Neuron (in vitro differentiated cells): Measurements from ENCODE around the gene CROCC2.

Experiments used
- H2AFZ ChIP-seq: one replicate; pipeline ENCODE4 v1.6.1; 2013; ENCODE audit warnings: low read depth, mild to moderate bottlenecking, inconsistent platforms, low read length, moderate library complexity
- H3K27me3 ChIP-seq: one replicate; pipeline ENCODE4 v1.6.1; 2013; ENCODE audit warnings: low read length; ENCODE audit not compliant: insufficient read depth
- H3K36me3 ChIP-seq: one replicate; pipeline ENCODE4 v1.6.1; 2013; ENCODE audit warnings: low read length; ENCODE audit not compliant: insufficient read depth
- H3K4me1 ChIP-seq: one replicate; pipeline ENCODE4 v1.6.1; 2013; ENCODE audit warnings: low read length; ENCODE audit not compliant: insufficient read depth
- H3K4me3 ChIP-seq: 2 replicates; pipeline ENCODE4 v1.5.1; 2013; ENCODE audit warnings: mild to moderate bottlenecking, low read length, moderate library complexity
- H3K9me3 ChIP-seq: one replicate; pipeline ENCODE4 v1.6.1; 2013; ENCODE audit warnings: low read length

CROCC2 gene

DNA sequence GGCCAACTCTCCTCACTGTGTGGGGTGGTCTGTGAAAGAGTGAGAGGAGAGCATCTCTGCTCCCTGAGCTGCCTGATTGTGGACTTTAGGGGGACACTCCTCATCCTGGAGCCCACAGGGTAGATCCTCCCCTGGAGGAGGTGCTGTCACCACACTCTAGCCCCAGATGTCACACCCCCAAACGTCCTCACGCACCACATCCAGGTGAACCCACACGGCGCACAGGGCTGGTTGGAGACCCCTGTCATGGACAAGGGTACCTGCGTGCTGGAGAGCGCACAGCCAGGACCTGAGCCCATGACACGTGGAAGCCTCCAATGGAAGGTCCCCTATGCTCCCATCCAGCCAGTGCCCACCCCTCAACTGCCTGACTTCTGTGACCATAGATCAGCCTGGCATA lies 27.0 kb upstream of the CROCC2 start:
- peaks cover 35% of the 10 kb centered on the region for H3K27me3 ChIP-seq
- no peak overlapping the region for H3K4me3 ChIP-seq

DNA sequence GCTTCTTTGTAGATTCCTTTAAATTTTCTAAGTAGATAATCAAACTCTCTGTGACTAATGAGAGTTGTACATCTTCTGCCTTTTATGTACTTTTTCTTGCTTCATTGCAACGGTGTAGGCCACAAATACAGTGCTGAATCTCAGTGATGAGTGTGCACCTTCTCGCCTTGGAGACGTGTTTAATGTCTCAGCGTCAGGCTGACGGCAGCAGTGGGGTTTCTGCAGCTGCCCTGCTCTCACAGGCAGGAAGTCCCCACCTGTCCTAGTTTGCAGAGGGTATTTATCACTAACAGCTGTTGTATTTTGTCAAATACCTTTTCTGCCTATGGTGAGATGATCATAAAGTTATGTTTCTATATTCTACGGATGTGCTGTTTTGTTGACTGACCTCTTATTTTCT lies 24.2 kb upstream of the CROCC2 start:
- H3K27me3 ChIP-seq, result peaks cover 23% of the 10 kb centered on the region
- H3K9me3 ChIP-seq, result peaks cover 1% of the 10 kb centered on the region
- no peak overlapping the region for H2AFZ ChIP-seq
- H3K36me3 ChIP-seq, result no peaks in the 10 kb centered on the region
- H3K4me1 ChIP-seq, result no peaks in the 10 kb centered on the region
- no peak overlapping the region for H3K4me3 ChIP-seq

More for the DNA sequence above, 27.0 kb upstream of the CROCC2 start:
- H3K36me3 ChIP-seq, result no peaks in the 10 kb centered on the region
- H2AFZ ChIP-seq, result no peak overlapping the region
- no peaks in the 10 kb centered on the region for H3K4me1 ChIP-seq
- peaks cover 1% of the 10 kb centered on the region for H3K9me3 ChIP-seq

DNA sequence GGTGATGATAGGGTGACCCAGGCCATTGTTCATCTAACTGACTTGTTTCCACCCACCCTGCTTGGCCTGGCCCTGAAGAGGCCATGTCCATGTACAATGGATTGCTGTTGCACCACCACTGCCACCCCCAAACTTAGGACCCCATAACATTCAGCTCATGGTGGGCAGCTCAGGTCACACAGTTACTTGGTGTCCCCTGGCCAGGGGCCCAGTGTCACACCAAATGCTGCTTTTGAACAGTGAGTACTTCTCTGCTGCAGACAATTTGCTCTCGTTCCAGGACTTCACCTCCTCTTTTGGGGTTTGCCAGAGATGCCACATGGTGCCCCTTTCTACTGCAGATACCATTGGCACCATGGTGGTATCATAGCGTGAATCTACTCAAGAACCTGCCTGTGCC lies 21.9 kb upstream of the CROCC2 start:
- Histone ChIP-seq H3K27me3 (peaks cover 14% of the 10 kb centered on the region), H2AFZ (no peak overlapping the region), H3K36me3 (no peaks in the 10 kb centered on the region), H3K4me1 (no peaks in the 10 kb centered on the region), H3K9me3 (peaks cover 1% of the 10 kb centered on the region), H3K4me3 (no peak overlapping the region)

DNA sequence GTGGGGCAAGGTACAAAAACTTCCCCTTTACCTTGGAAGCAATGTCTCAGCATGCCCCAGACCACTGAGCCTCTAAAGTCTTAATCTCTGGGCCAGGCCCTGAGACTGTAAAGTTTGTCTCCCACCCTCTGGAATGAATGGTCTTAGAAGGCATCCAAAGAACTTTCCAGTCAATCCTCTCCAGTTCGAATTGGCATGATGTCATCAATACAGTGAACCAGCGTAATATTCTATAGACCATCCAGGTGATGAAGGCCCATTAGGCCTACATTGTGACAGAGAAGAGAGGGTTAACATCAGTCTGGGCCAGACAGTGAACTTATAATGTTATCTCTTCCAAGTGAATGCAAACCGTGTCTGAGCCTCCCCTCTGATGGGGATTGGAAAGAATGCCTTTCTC lies 21.4 kb upstream of the CROCC2 start:
- Histone ChIP-seq H3K4me1 (no peaks in the 10 kb centered on the region), H3K9me3 (peaks cover 1% of the 10 kb centered on the region)

DNA sequence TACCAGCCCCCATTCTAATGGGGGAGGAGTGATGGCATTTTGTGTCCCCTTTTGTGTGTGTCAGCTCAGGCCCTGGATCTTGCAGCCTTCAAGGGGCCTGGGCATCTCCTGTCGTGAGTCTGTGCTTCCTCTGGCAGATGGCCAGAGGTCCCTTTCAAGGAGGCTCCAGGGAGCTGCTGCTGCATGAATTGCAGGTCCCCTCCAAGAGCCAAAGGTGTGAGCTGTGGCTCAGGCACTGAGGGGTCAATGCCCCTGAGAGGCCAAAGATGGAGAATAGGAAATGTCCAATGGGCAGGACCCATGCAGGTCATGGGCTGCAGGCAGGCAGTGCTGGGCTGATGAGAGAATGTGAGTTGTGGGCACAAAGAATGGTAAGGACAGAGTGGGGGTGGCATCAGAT lies 20.6 kb upstream of the CROCC2 start:
- no peaks in the 10 kb centered on the region for H3K4me1 ChIP-seq
- H3K4me3 ChIP-seq, result no peak overlapping the region
- H2AFZ ChIP-seq, result no peak overlapping the region
- H3K27me3 ChIP-seq, result peaks cover 10% of the 10 kb centered on the region
- H3K9me3 ChIP-seq, result peaks cover 1% of the 10 kb centered on the region
- no peaks in the 10 kb centered on the region for H3K36me3 ChIP-seq

More for the DNA sequence above, 21.4 kb upstream of the CROCC2 start:
- Histone ChIP-seq H3K27me3 (peaks cover 13% of the 10 kb centered on the region), H3K4me3 (no peak overlapping the region), H3K36me3 (no peaks in the 10 kb centered on the region), H2AFZ (no peak overlapping the region)

DNA sequence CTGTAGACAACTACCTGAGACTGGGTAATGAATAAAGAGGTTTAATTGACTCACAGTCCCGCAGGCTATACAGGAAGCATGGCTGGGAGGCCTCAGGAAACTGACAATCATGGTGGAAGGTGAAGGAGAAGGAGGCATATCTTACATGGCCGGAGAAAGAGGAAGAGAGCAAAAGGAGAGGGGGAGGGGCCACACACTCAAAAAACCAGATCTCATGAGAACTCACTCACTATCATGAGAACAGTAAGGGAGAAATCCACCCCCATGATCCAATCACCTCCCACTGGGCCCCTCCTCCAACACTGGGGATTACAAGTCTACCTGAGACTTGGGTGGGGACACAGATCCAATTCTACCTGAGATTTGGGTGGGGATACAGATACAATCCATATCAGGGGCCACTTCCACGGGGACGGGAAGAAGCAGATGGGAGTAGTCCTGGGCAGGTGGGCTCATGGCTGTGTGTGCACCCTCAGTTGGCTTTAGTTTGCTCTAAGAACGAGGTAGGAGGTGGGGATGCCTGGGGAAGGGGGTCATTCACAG lies 20.0 kb upstream of the CROCC2 start:
- H3K4me1 ChIP-seq, result no peaks in the 10 kb centered on the region
- H3K9me3 ChIP-seq, result peaks cover 1% of the 10 kb centered on the region

DNA sequence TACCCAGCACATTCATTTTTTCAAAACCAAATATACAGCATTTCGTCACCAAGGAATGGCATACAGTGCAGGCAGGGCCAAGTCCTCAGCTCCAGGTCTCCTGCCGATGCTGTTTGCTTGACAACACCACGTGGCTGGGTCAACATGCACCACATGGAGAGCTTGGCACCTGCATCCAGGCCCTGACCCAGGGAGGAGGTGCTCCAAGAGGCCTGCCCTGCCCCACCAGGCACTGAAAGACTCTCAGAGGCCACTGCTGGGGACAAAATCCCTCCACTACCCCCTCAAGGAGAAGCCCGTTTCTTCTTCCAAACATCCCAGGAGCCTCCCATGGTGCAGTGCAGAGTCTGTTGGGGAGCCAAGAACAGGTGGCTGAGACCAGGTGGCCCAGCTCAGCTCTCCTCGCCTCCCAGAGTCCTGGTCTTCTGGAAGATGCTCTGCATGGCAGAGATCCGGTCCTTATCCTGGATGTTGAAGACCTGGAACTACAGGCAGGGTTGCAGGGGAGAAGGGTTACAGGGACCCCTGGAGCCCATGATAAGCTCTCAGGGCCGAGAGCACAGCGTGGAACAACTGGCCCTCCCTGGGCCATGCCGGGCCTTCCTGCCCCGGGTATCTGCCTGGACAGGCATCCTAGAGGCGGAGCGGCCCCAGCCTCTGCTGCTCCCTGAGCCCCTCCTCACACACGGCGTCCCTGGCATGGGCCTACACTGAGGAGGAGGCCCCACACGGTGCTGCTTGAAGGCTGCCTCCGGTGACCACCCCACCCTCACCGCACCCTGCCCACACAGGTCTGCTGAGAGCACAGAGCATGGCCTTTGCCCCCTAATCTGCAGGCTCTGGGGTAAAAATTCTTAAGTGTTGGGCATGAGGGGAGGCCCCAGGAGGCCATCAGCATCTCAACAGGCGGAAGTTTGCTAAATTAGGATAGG lies 19.2 kb upstream of the CROCC2 start:
- H2AFZ ChIP-seq, result no peak overlapping the region
- peaks cover 5% of the 10 kb centered on the region for H3K27me3 ChIP-seq
- H3K4me1 ChIP-seq, result no peaks in the 10 kb centered on the region
- no peaks in the 10 kb centered on the region for H3K36me3 ChIP-seq
- peaks cover 1% of the 10 kb centered on the region for H3K9me3 ChIP-seq
- no peak overlapping the region for H3K4me3 ChIP-seq

More for the DNA sequence above, 20.0 kb upstream of the CROCC2 start:
- H3K4me3 ChIP-seq, result no peak overlapping the region
- H3K36me3 ChIP-seq, result no peaks in the 10 kb centered on the region
- H3K27me3 ChIP-seq, result peaks cover 8% of the 10 kb centered on the region
- no peak overlapping the region for H2AFZ ChIP-seq

DNA sequence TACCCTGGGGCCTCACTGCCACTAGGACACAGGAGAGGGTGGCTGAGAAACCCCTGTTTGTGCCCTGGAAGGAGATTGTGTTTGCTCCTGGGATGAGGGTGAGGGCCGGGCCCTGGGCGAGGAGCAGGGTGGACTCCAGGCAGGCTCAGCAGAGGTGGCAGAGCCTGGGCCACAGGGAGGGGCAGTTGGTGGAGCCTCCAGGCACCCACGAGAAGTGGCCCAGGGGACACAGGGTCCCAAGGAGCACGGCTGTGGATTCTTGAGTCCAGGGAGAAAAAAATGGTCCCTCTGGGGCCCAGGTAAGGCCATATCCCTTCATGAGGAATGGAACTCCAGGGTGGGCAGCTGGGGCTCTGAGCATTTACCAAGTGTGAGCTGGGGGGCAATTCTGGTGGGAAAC lies 18.5 kb upstream of the CROCC2 start:
- peaks cover 4% of the 10 kb centered on the region for H3K27me3 ChIP-seq
- H3K36me3 ChIP-seq, result no peaks in the 10 kb centered on the region
- no peak overlapping the region for H3K4me3 ChIP-seq
- peaks cover 1% of the 10 kb centered on the region for H3K9me3 ChIP-seq
- H3K4me1 ChIP-seq, result no peaks in the 10 kb centered on the region
- no peak overlapping the region for H2AFZ ChIP-seq

DNA sequence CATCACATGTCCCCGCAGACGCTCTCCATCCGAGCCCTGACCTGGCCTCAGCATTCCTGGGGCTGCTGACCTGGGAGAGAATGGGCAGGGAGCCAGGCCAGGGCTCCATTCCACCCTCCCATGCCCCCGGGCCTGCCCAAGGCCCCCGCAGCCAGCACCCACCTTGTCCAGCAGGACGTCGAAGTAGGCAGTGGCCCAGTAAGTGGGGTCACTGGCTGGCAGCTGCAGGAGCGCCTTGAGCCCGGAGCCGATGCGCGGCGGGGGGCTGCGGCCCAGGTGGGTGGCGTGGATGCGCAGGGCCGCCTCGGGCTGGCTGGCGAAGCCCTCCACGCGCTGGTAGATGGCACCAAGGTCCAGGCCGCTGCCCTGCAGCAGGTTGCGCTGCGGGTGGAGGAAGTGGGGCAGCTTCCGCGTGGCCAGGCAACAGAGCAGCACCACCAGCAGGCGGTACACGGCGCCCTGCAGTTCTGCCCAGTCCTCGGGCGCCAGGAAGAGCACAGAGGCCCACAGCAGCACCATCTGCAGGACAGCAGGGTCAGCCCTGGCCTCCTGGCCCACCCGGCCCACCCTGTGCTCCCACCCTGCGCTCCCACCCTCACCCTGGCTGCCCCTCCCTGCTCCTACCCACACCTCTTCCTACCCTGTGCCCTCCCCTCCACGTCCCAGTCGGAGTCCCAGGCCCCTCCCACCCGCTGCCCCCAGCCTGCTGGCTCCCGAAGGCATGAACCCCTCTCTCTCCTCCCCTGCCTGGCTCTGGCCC lies 17.8 kb upstream of the CROCC2 start:
- Histone ChIP-seq H3K36me3 (no peaks in the 10 kb centered on the region), H3K9me3 (peaks cover 1% of the 10 kb centered on the region), H3K4me3 (no peak overlapping the region), H3K4me1 (no peaks in the 10 kb centered on the region), H2AFZ (no peak overlapping the region), H3K27me3 (peaks cover 1% of the 10 kb centered on the region)

DNA sequence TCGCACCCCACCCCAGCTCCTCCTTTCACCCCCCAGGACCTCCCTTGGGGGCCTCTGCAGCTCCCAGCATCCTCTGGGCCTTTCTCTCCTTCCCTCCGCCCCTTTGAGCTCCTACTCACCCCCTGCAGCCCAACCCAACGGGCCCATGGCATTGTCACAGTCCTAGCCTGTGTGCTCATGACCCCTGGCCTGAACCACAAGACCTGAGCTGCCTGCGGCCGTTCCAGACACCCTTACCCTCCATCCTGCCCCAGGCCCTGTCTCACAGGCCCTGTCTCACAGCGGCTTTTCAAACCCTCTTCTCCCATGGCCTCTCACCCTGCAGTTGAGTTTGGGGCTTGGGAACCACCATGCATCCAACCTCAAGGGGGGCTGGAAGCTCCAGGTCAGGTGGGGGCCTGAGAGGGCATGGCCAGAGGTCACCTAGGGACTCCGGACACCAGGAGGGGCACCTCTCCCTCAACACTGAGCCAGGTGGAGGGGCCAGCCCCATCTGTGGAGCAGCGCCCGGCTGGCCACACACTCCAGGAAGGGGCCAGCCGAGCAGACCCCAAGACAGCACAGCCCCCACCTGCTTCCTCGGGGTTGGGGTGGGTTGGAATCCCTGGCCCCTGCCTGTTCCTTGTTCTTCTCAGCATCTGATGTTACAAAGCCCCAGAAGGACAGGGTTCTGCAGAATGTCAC lies 17.1 kb upstream of the CROCC2 start:
- no peaks in the 10 kb centered on the region for H3K4me1 ChIP-seq
- H3K27me3 ChIP-seq, result no peaks in the 10 kb centered on the region
- no peak overlapping the region for H2AFZ ChIP-seq
- H3K4me3 ChIP-seq, result no peak overlapping the region
- H3K9me3 ChIP-seq, result peaks cover under 1% of the 10 kb centered on the region
- no peaks in the 10 kb centered on the region for H3K36me3 ChIP-seq

DNA sequence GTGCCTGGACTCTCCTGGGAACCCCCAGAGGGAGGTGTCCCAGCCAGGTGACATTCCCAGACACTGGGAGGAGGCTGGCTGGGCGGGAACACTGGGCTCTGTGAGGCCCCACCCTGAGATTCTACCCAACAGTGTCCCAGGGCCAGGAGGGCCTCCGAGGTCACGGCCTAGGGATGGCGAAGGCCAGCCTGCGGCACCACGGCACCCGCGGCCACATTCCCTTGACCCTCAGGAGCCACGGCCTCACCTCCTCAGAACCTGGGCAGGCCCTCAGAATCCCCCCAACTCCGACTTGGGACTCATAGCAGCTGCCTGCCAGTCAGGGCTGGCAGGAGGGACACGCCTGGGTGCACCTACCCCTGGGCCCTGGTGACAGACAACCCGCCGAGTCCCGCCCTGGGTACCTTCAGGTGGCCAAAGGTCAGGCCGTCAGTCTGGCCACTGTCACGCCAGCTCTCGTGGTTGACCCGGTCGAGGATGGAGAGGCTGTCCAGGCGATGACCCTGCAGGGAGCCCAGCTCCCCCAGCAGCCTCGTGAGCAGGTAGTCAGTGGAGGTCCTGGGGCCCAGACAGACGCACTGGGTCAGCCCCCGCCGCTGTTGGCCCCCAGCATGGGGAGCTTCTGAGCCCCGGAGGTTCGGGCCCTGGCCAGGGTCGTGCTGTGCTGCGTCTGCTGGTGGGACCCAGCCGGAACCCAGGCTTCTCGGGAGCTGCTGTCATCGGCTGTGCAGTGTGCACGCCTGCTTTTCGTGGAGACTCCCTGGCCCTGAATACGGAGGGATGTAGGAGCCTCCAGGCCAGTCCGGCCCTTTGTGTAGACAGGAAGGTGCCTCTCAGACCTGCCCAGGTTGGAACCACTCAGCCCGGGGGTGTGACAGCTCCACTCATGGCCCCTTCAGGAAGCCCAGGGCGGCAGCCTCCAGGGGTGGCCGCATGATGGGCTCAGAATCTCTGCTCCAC lies 16.3 kb upstream of the CROCC2 start:
- H3K9me3 ChIP-seq, result no peaks in the 10 kb centered on the region
- no peaks in the 10 kb centered on the region for H3K36me3 ChIP-seq
- H3K4me1 ChIP-seq, result no peaks in the 10 kb centered on the region
- no peaks in the 10 kb centered on the region for H3K27me3 ChIP-seq
- no peak overlapping the region for H3K4me3 ChIP-seq
- no peak overlapping the region for H2AFZ ChIP-seq

DNA sequence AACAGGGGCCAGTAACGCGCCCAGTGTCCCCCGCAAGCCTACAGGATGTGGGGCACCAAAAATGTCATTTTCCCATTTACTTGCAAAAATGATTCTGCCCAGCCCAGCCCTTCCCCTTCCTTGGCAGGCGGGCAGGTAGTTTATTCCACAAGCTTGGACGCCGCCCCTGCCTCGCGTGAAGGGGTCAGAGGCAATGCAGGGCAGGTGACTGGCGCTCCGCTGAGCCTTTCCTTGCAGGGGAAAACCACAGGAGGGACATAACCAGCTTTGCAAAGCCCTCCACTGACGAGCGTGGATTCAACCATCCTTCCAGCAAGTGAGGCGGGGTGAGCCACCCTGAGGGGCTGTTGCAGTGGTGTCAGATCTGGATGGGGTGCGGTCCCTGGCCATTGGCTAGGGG lies 15.4 kb upstream of the CROCC2 start:
- H3K27me3 ChIP-seq, result no peaks in the 10 kb centered on the region
- no peaks in the 10 kb centered on the region for H3K4me1 ChIP-seq
- no peak overlapping the region for H3K4me3 ChIP-seq
- no peaks in the 10 kb centered on the region for H3K9me3 ChIP-seq
- no peaks in the 10 kb centered on the region for H3K36me3 ChIP-seq
- no peak overlapping the region for H2AFZ ChIP-seq
